Subcutaneous adipose tissue (tissue), 4 donors: ENCODE results near the gene NSMCE4A. TPM values are rescaled to one million over a fixed set of nuclear protein-coding genes. Genes with fewer than 3 reads are reported as not detected.

Experiments used
- CTCF ChIP-seq: fragments of 450-650 bp; IDR thresholded peaks from one replicate; pipeline ENCODE4 v1.5.1; 2016; ENCODE audit warnings: low read depth, mild to moderate bottlenecking, control low read depth, antibody characterized with exemption, moderate library complexity
- total RNA-seq, 4 donors: library from RNA; depleted of rRNA; stranded (reverse); fragments of >200 nt; gene quantifications; one replicate each; pipeline ENCODE4 v1.1.0, GENCODE V29; 2016

The NSMCE4A gene
- total RNA-seq, 4 donors from 2014 or later = 86.3 to 99.3 (median 91.0) TPM

- TF ChIP-seq CTCF = no peak
Observed at GRCh38 chr10:122018491-122018890, 43.5 kb upstream of the NSMCE4A start.

GRCh38 chr10:122014652-122015248 is 39.7 kb upstream of the NSMCE4A start:
- TF ChIP-seq CTCF = no peak

DNA sequence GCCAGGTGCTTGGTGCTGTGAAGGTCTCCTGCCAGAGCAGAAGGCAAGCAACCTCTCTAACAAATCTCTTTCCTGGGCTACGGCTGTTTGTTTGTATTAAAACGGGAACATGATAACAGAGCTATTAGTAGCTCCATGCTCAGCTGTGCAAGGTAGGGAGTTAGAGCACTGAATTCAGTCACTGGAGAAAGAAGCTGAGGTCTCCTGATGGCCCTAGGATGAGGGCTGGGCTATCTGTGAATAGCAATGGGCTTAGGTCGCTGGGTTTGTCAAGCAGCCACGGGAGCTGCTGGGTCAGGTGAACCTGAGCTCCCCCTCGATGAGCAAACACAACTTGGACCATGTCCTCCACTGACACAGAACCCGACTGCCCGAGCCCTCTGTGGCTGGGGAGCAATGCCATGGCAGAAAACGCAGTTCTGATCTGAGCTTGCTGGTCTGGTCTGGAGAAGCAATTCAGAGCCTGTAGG is 38.3 kb upstream of the NSMCE4A start:
- no peak for TF ChIP-seq CTCF

DNA sequence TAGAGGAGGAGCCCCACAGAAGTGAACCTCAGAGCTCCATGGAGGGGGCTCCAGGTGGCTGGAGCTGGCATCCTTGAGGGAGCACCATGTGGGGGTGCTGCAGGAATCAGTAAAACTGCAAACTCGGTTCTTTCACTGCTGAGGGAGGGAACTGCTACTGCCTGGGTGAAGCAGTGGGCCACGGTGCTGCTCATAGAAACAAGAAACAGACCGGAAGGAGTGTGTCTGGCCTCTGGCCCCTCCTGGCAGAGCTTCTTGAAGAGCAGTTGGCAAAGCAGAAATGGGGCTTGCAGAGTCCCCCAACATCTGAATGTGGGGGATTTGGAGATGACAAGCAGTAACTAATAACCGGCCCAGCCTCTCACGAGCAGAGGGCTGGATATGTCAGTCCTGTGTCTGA is 37.7 kb upstream of the NSMCE4A start:
- no peak for TF ChIP-seq CTCF

GRCh38 chr10:122010405-122011050 is 35.5 kb upstream of the NSMCE4A start:
- no peak for TF ChIP-seq CTCF

DNA sequence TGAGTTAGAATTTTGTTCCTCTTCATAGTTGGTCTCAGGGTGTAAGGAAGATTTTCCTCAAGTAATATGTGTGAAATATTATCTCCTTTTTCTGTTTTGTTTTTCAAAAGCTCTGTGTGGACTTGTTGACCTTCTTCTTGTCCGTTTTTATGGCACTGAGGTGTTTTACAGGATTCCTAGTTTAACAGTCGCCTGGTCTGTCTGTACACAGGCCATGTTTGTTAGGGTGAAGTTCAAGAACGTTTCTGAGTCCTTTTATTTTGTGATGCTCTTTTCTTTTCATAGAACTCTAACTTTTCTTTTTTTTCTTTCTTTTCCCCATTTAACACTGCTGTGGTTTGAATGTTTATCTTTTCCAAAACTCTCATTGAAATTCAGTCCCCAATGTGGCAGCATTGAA is 32.4 kb upstream of the NSMCE4A start:
- TF ChIP-seq CTCF = no peak

- TF ChIP-seq CTCF = no peak
Observed at GRCh38 chr10:122001698-122002097, 26.7 kb upstream of the NSMCE4A start.
